H1 (cell line): Measurements from ENCODE around the gene FABP7. TPM values are rescaled to one million over a fixed set of nuclear protein-coding genes. Genes with fewer than 3 reads are reported as not detected.

Experiments used
- polyA plus RNA-seq, 7 experiments: library from polyadenylated mRNA; depleted of rRNA in 3 of 7; stranded (reverse) in 5 of 7; unstranded in 2 of 7; fragments of >200 nt in 5 of 7; fragments of 200-250 nt in 2 of 7; gene quantifications; 1 replicate in 5 of 7; 2 replicates in 1 of 7; 4 replicates in 1 of 7; pipeline versions ENCODE4 v1.2.1 to v1.2.3, GENCODE V29; 2011 to 2013; ENCODE audit warnings: missing spikeins in 2 of 7, mixed read lengths in 2 of 7
- small RNA-seq: library from polyadenylated mRNA; stranded (forward); fragments of <200 nt; extraction: miRNeasy Mini kit (QIAGEN cat#:217004); gene quantifications from one replicate; pipeline ENCODE3, GENCODE V24; 2013; ENCODE audit not compliant: insufficient read depth
- total RNA-seq: library from RNA; stranded (reverse); fragmentation: NEBNext Ultra II Directional; extraction: Animal tissue kit (Norgen Biotek cat#: 25700); gene quantifications from 2 replicates; pipeline ENCODE4 v1.2.1, GENCODE V29; 2021

Gene FABP7
- total and polyA plus RNA-seq, 2 of the 8 experiments (the other 6 are each of a cell fraction or from before 2014, with no cell fraction given): 10.6 to 13.1 TPM

Small RNA genes within 50 kb of the gene (small RNA-seq; reads per million reads assigned to genes)
- not detected for gene RN7SL564P

Other genes with a start within 250 kb of the FABP7 start
- gene PKIB, start 169.3 kb upstream of the FABP7 start, total RNA-seq: 72.0 and 73.3 TPM in 2 replicates
- gene PKIB, start 169.3 kb upstream of the FABP7 start, polyA plus RNA-seq (2011; rRNA removed): 13.5 and 14.5 TPM in 2 replicates
- 2.6 and 3.5 TPM in 2 replicates for gene SMPDL3A, start 9.5 kb downstream of the FABP7 start, total RNA-seq
- 3.7 and 3.9 TPM in 2 replicates for gene SMPDL3A, start 9.5 kb downstream of the FABP7 start, polyA plus RNA-seq (2011; rRNA removed)
- 0.67 and 0.73 TPM in 2 replicates for gene CLVS2, start 216.5 kb downstream of the FABP7 start, total RNA-seq
- 0.20 and 0.30 TPM in 2 replicates for gene CLVS2, start 216.5 kb downstream of the FABP7 start, polyA plus RNA-seq (2011; rRNA removed)